GM12891 (cell line): Measurements from ENCODE around the gene SERF1A.
"Not testable (repeated sequence)": the region's sequence is repeated elsewhere in the genome, so short reads cannot be mapped to it uniquely, and the experiment has no call there.

Source experiments
- POLR2A ChIP-seq: IDR thresholded peaks from 2 replicates; pipeline ENCODE4 v1.6.1; 2011; ENCODE audit warnings: low read depth, low read length, control low read depth
- POLR2AphosphoS5 ChIP-seq: IDR thresholded peaks from 2 replicates; pipeline ENCODE4 v1.6.1; 2011; ENCODE audit warnings: low read depth, low read length, control low read depth
- TAF1 ChIP-seq: IDR thresholded peaks from 2 replicates; pipeline ENCODE4 v1.6.1; 2011; ENCODE audit warnings: low read depth, low read length, control low read depth

- TF ChIP-seq TAF1, POLR2AphosphoS5, POLR2A: not testable (repeated sequence)
Measured at GRCh38 chr5:70870626-70871025, 29.8 kb upstream of the SERF1A start.
